NCI-H1930 (cell line): ENCODE results near the gene ATP13A5.
A peak's percentile ranks its signal among the peaks of the same experiment; 100 is the strongest.

ENCODE experiments used
- DNase-seq, 2 experiments: peaks; one replicate each; lab custom pipeline; 2025; lab: John Stamatoyannopoulos, UW

Gene ATP13A5

DNA sequence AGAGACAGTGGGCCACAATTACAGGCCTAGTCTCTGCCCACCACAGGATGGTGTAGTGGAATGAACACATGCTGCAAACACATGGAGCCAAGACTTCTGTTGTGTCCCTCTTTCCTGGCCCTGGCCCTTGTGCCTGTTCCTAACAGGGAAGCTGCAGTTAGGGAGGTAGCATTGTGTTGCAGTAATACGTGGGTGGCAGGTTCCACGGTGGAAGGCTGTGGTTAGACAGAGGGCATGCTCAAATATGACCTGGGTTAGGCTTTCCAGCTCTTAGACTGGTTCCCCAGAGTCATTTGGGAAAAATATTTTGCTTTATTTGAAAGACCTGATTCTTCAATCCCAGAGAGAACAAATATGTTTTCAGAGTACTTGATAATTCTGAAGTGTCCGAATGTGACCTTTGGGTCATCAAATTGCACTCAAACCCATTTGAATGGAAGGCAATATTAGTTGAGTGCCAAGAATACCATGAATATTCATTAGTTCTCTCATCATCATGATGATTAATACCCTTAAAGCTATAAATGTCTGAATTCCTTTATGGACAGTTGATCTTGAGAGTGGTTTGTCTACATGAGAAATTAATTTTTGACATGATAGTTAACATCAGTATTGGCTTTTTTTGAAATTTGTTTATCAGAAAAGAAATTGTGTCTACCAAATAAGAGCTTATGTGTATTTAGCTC, 109.1 kb downstream of the ATP13A5 start:
- no peak for DNase-seq

DNA sequence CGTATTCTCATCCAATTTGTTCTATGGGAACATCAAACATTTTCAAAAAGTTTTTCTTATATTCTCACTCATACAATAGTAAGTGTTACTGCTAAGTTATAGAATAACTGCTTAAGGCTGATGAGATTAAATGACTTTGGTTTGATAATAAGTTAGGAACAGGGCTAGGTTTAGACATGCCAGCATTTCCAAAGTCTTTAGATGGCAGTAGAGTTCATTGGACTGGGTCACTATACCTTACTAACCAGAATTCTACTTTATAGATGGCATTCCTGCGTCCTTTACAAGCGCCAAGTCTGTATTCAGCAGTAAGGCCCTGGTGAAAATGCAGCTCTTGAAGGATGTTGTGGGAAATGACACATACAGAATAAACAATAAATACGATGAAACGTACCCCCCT, 115.8 kb downstream of the ATP13A5 start:
- DNase-seq, result no peak

DNA sequence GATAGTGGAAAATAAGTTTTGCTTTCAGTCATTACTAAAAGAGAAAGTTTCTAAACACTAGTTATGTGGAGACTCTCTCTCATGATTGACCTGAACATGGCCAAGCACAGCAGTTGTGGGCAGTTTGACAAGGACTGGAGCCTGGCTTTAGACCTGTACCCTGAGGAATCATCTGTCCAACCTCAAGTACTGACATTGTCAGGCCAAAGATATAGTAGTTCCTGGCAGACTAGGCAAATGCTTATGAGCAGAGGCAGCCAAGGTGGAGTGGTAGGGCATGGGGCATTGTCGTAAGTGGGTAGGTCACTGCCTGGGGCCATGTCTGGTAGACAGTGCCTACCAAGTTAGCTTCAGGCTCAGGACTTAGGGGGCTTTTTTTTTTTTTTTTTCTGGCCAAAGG, 116.6 kb downstream of the ATP13A5 start:
- DNase-seq, result no peak

DNA sequence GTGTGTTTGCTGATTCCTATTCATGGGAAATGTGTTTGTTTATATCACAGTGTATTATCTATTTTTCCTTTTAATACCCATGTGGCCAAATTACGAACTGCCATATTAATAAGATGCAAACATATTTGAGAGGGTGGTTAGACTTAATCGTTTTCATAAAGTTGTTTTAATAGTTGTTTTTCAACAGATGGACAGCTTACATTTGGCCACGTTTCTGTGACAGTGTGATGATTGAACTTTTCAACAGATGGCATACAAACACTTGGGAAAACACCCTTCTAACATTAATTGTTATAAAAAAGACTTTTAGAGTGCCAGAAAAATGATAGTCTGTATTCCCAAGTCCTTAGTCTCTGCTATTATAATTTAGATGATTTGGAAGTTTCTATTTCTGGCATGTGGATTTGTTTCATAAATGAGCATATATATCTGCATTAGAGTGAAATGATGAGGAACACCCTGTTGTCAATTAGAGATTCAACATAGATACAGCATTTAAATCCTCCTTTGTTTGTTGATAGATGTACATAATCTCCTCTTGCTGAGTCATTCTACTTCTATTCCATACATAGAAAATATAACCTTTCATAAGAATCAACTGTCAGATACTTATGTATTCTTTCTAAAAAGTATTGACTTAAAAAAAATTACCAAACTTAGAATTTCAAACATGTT, 124.4 kb downstream of the ATP13A5 start:
- DNase-seq, result no peak

DNA sequence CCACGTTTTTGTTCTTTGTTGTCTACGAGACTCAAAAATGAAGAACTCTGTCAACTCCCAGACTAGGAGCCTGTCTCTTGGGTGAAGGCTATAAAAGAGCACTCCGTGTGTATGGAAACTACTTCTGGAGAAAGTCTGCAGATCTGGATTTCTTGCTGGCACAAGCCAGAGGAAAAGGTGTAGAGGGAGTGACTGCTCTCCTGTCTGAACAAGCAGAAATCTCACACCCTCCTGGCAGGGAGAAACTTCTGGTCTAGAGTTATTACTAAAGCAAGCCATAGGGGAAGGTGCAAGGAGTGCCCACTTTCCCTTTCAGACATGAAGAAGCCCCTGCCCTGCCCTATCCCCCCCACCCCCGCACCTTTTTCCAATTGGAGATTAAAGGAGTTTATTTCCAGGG, 128.1 kb downstream of the ATP13A5 start:
- DNase-seq, result no peak

DNA sequence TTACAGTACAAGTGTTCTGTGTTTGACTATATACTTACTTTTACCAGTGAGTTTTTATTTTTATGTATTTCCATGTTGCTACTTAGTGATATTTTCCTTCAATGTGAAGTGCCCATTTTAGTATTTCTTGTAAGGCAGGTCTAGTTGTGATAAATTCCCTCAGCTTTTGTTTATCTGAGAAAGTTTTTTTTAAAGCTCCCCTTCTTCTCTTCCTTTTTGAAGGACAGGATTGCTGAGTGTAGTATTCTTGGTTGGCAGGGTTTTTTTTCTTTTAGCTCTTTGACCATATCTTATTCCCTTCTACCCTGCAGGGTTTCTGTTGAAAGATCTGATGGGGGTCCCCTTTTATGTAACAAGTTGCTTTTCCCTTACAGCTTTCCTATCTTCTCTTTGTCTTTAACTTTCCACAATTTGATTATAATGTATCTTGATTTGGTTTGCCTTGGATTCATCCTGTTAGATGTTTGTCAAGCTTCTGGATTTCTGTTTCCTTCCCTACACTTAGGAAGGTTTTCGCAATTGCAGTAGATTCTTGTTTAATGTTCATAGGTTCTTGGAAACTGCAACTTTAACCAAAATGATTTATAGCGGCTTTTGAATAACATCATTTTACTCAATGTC, 129.6 kb downstream of the ATP13A5 start:
- DNase-seq, result no peak

DNA sequence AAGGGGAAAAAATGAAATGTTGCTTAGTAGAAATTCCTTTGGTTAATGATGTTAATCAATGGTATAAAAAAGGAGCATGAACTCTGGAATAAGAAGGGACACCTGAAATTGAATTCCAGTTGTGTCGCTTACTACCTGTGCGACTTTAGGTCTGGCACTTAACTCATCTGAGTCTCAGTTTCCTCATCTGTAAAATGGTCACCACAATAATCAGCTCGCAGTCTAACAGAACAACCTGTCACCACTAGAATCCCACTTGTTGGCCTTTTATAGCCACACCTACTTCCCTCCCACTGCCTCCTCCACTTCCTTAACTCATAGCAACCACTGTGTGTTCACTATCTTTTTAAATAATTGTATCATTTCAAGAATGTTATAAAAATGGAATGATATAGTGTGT, 135.0 kb downstream of the ATP13A5 start:
- no peak for DNase-seq

DNA sequence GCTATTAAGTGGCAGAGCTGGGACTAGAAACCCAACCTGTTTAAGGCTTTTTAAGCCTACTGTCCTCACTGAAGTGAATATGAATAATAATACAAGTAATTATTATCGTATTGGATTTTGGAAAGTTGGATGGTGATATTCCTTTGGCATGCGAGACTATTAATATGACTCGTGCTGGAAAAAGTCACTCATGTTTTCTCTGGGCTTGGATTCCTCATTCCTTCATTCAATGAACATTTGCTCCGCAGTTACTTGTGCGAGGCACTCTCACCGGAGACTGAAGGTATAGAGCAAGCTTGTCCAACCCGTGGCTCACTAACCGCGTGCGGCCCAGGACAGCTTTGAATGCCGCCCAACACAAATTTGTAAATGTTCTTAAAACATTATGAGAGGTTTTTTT, 136.8 kb downstream of the ATP13A5 start:
- no peak for DNase-seq

DNA sequence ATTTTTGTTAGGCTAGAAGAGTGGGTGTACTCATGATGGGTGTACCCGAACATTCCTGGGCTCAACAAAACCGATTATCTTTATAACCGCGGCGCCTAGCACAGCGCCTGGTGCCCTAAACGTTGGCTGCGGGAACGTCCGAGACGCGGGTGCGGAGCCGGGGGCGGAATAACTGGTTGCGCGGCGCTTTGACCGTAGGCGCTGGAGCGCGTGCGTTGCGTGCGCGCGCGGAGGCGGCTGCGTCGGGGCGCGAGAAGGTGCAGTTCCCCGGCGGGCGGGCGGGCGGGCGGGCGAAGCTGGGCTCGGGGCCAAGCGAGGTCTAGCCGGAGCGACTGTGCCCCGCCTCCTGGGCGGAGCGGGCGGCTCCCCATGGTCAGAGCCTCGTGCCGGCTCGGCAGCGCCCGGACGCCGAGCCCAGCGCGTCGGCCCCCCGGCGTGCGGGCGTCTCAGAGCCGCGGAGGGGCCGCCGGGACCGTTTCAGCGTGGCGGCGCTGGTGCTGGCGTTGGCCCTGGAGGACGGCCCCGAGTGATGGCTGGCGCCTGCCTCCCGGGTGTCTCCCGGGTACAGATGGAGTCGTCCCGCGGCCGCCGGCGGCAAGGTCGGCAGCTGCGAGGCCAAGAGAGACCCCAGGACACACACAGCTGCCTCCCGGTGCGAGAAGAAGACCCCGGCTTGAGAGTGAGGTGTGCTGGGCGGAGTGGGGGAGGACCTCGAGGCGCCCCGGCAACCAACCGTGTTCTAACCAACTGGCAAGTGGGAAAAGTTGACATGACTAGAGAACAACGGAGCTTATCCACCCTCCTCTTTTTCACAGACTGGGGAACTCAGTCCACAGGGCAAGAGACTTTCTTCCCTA, 137.5 kb downstream of the ATP13A5 start, which contains the start of gene PLAAT1:
PLAAT1 (plus strand) TSS at position 373 of the 857 bp plus-strand sequence. CDS start 14,429 bp downstream, outside the sequence.
- peak; percentile 71 to 78 for DNase-seq

DNA sequence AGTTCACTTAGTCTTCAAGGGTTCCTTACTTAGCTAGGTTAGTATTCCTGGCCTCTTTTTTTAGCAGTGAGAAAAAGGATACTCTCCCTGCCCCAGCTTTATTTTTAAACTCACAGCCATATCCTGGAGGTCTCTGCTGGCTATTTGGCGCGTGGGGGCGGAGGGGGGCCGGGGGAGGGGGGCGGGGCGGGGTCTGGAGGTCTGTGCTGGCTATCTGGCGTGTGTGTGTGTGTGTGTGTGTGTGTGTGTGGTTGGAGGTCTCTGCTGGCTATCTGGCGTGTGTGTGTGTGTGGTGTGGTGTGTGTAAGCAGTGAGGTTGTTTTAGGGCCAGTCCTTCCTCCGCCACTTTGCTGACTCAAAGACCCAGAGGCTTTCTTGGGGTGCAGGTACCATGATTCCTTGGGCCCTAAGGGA, 138.1 kb downstream of the ATP13A5 start:
- DNase-seq, result no peak

DNA sequence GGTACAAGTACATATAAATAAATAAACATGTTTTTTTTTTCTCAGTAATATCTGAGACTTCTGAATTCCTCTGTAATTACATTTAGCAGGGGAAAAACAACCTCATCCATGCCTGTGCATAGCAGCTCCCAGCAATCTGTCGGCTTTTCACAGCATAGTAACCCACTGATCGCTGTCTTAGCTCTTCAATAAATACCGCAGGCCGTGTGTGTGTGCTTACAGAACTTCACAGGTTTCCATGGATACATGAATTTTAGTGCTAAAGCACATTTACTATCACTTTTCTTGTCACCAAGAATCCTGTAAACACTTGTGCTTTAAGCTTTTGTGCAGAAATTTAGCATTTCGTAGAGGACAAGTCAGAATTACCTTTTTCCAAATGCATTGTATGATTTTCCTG, 141.5 kb downstream of the ATP13A5 start:
- no peak for DNase-seq

DNA sequence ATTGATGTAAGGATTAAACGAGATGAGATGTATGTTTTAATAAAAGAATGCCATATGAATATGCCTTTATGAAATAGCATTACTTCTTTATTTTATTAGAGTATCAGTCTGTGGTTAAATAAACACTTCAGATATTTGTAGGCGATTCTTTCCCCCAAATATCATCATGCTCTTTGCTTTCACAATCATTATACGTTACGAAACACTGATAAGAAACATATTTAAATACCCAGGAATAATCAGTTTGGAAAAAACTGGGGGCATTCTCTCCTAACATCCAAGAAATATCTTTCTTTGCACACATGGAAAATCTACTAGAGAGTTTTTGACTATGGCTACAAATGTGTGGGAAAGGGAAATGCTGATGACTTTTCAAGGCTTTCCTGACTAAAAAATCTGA, 142.0 kb downstream of the ATP13A5 start:
- DNase-seq, result no peak

DNA sequence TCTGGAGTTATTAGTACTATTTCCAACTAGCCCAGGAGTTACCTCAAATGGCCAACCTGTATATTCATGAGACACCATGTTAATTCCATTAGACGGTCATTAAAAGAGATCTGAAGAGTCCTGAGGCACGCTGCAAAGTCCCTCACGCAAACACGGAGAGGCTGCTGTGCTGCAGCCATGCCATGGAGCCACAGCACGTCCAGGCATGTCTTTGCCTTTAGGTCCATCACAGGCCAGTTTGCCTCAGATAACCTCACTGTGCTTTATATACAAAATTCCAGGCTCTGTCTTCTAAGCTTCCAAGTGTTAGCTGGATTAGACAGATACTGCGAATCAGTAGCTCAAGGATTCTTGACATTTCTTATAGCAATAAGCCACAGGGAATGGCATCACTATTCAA, 147.4 kb downstream of the ATP13A5 start:
- DNase-seq, result no peak

DNA sequence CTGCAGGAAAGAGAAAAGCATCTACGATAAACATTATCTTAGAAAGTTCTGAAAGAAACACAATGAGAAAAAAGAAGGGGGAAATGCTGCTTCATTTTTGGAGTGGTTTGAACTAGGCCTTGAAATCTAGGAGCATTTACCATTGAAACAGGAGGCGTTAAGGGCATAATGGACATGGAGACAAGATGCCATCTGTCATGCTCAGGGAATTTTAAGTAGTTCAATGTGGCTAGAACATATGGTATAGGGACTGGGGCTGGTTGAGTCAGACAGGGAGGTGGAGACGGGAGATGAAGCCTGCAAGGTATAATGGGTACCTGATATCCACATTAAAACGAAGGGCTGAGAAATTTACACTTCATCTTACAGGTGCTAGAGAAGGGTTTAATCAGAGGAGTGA, 147.9 kb downstream of the ATP13A5 start:
- DNase-seq, result no peak

DNA sequence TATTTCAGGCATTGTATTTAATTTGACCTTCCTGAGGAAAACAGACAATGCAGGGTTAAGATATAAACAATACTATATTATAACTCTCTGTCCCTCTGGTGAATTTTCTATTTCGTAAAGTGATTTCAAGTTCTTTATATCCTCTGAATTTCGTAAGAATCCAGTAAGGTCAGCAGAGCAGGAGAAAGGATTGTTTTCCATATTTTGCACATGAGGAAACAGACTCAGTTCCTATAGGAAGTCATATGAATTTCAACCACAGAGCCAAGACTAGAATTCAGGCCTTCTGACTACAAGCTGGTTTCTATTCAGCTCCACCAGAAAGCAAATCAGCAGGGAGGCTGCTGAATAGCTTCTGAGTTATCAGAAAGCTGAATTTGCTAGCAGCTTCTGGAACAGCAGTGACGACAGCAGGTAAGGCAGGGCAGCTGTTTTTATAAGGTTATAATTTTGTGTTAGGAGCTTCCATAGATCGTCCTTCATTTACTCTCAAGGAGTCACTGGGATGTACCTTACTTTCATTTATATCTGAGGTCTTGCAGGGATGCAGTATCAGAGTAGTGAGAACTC, 148.6 kb downstream of the ATP13A5 start:
- no peak for DNase-seq

DNA sequence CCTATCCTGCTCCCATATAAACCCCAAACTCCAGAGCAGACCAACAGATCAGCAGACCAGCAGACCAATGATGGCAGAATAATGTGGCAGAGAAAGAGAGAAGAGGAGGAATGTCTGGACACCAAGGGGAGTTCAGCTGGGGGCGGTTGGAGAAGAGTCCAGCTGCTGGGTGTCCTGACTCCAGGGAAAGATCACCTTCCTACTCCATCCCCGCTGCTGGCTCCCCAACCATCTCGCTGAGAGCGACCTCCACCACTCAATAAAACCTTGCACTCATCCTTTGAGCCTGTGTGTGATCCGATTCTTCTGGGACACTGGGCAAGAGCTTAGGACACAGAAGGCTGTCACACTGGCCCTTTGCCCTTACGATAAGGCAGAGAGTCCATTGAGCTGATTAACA, 150.3 kb downstream of the ATP13A5 start:
- no peak for DNase-seq

DNA sequence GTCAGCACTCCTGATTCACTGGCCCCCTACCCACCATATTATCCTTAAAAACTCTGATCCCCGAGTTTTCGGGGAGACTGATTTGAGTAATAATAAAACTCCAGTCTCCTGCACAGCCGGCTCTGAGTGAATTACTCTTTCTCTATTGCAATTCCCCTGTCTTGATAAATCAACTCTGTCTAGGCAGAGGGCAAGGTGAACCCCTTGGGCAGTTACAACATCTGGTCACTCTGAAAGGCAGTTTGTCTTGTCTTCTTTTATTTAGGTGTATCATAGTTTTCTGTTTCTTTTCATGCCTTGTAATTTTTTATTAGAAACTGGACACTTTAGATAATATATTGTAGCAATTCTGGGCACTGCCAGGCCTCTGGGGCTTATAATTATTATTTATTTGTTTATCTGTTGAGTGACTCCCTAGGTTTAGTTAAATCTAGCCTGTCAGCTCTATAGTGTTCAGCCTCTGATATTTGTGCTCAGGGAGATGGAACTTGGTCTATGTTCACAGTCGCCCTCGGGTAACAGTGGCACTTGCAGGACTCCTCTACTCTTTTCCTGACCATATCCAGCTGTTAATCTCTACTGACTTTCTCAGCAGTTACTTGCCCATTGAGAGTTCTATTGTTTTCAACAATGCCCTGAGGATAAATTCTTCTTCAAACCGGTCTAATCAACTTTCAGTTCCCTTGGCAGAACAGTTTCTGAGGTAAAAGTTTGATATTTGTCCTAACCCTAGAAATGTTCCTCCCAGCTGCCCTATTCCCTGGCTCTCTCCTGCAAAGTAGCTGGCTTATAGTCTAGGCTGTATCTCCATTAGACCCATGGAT, 153.0 kb downstream of the ATP13A5 start:
- no peak for DNase-seq
